Colonic mucosa (tissue), 4 donors: ENCODE measurements around the gene NCOA7. TPM values are rescaled to one million over a fixed set of nuclear protein-coding genes. Genes with fewer than 3 reads are reported as not detected.

Experiments
- DNase-seq: peaks from one replicate; pipeline ENCODE4 v3.0.0-alpha.2; 2020
- H3K27ac ChIP-seq: fragments of 200-600 bp; one replicate; pipeline ENCODE4 v1.8.0; 2021
- H3K27me3 ChIP-seq: fragments of 200-600 bp; one replicate; pipeline ENCODE4 v1.8.0; 2021
- H3K36me3 ChIP-seq: fragments of 200-600 bp; one replicate; pipeline ENCODE4 v1.8.0; 2021
- H3K4me1 ChIP-seq: fragments of 200-600 bp; one replicate; pipeline ENCODE4 v1.8.0; 2021; ENCODE audit warnings: mild to moderate bottlenecking
- H3K4me3 ChIP-seq: fragments of 200-600 bp; one replicate; pipeline ENCODE4 v1.8.0; 2021
- H3K9ac ChIP-seq, 2 donors: one replicate each; pipeline ENCODE4 v1.7.0; 2013; ENCODE audit warnings: control low read depth in 2 of 2, low read depth in 2 of 2, low read length in 2 of 2
- H3K9me3 ChIP-seq: fragments of 200-600 bp; one replicate; pipeline ENCODE4 v1.8.0; 2021
- CTCF ChIP-seq: fragments of 200-600 bp; IDR thresholded peaks from one replicate; pipeline ENCODE4 v1.8.0; 2022; ENCODE audit warnings: antibody characterized with exemption, mild to moderate bottlenecking
- intact Hi-C: fragments of 100-400 bp; cut with DNase I; formaldehyde crosslinking; loops from one replicate; pipeline ENCODE4 v1.14.1; 2022
- total RNA-seq, 2 donors: library from RNA; stranded (reverse); fragmentation: NEBNext Ultra II Directional in 1 of 2; extraction: Animal tissue kit (Norgen Biotek cat#: 25700) in 1 of 2; gene quantifications; one replicate each; pipeline ENCODE4 v1.2.1, GENCODE V29; 2021
- donor health status: healthy.
- donor health status: DM: no; HTN: no; CAD: no.
- donor health status: DM: no; HTN: no; CAD: no.

The NCOA7 gene
- total RNA-seq, 2 donors from 2014 or later = 24.9 to 59.3 TPM

- Histone ChIP-seq H3K9me3 (no peaks in the 10 kb centered on the region), H3K36me3 (no peaks in the 10 kb centered on the region), H3K9ac (no peak overlapping the region), H3K4me1 (peaks cover 8% of the 10 kb centered on the region), H3K27me3 (no peaks in the 10 kb centered on the region), H3K4me3 (no peak overlapping the region), H3K27ac (peak overlapping the region; percentile 83)
- intact Hi-C loops = loop anchor here (5.0 kb wide), 1 partner anchor 38 kb away; no protein-coding TSS in a partner anchor
- DNase-seq = no peak
- TF ChIP-seq CTCF = no peak
Observed at GRCh38 chr6:125944896-125945295, 154.1 kb downstream of the NCOA7 start.

DNA sequence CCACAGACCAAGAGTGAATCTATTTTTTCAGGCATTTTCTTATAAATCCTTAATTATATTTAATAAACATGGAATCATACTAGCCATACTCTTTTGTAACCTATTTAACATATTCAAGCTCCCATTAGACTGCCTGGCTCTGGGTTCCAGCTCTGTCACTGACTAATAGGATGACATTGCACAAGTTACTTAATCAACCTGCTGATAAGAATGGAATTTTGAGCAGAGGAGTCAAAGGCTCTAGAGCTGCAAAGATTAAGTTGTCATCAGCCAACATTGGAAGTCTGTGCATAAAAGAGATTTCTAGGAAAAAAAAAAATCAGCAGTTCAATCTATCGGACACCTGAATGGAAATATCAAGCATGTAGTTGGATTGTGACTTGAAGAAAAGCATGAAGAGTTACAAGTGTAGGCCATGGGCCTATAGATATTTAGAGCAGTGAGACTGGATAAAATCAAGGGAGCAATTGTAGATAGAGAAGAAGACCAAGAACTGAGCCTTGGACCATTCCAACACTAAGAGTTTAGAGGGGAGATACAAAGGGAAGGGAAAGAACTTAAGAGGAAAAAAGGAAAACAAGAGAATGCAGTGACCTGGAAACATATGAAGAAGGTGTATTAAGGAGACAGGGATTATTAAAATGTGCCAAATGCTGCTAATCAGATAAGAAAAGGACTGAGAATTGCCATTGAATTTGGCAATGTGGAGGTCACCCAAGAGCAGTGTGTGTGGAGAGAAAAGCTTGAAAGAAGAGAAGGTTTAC, 154.8 kb downstream of the NCOA7 start:
- Histone ChIP-seq H3K9ac (no peak overlapping the region), H3K9me3 (no peaks in the 10 kb centered on the region), H3K27me3 (no peaks in the 10 kb centered on the region), H3K36me3 (no peaks in the 10 kb centered on the region), H3K27ac (peak overlapping the region; percentile 83), H3K4me1 (peaks cover 8% of the 10 kb centered on the region), H3K4me3 (no peak overlapping the region)
- intact Hi-C loops = loop anchor here (5.0 kb wide), 1 partner anchor 38 kb away; no protein-coding TSS in a partner anchor
- TF ChIP-seq CTCF = no peak
- no peak for DNase-seq

GRCh38 chr6:125947615-125948014, 156.9 kb downstream of the NCOA7 start:
- Histone ChIP-seq H3K27me3 (no peaks in the 10 kb centered on the region), H3K9ac (no peak overlapping the region), H3K9me3 (no peaks in the 10 kb centered on the region), H3K27ac (no peak overlapping the region), H3K4me3 (no peak overlapping the region), H3K36me3 (no peaks in the 10 kb centered on the region), H3K4me1 (peaks cover 8% of the 10 kb centered on the region)
- no peak for DNase-seq
- TF ChIP-seq CTCF = no peak
- intact Hi-C loops = loop anchor here (5.0 kb wide), 1 partner anchor 40 kb away; no protein-coding TSS in a partner anchor

GRCh38 chr6:125948455-125948854, 157.7 kb downstream of the NCOA7 start:
- no peak overlapping the region for H3K4me3 ChIP-seq
- no peaks in the 10 kb centered on the region for H3K27me3 ChIP-seq
- H3K27ac ChIP-seq = no peak overlapping the region
- TF ChIP-seq CTCF = no peak
- DNase-seq = no peak
- no peak overlapping the region for H3K9ac ChIP-seq
- H3K36me3 ChIP-seq = no peaks in the 10 kb centered on the region
- H3K9me3 ChIP-seq = no peaks in the 10 kb centered on the region
- intact Hi-C loops = loop anchor here (5.0 kb wide), 1 partner anchor 41 kb away; no protein-coding TSS in a partner anchor
- H3K4me1 ChIP-seq = peaks cover 2% of the 10 kb centered on the region

DNA sequence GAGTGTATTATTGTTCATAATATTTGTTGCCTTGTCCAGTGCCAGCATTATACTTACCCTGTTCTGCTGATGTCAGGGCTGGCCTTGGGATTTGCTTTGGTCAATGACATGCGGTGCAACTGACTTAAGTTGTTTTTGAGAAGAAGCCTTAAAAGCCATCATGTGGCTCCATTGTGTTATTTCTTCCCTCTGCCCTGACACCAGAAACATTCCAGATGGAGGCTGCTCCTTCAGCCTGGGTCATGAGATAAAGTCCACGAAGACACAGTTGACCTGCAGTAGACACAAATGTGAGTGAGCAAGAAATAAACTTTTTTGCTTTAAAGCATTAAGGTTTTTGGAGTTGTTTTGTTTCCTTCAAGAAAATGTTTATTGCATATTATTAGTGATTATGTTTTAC, 158.3 kb downstream of the NCOA7 start:
- H3K9me3 ChIP-seq = no peaks in the 10 kb centered on the region
- TF ChIP-seq CTCF = no peak
- intact Hi-C loops = loop anchor here (5.0 kb wide), 1 partner anchor 42 kb away; no protein-coding TSS in a partner anchor
- no peak for DNase-seq
- H3K36me3 ChIP-seq = no peaks in the 10 kb centered on the region
- H3K27me3 ChIP-seq = no peaks in the 10 kb centered on the region
- no peak overlapping the region for H3K4me3 ChIP-seq
- H3K4me1 ChIP-seq = no peaks in the 10 kb centered on the region
- no peak overlapping the region for H3K9ac ChIP-seq
- H3K27ac ChIP-seq = no peak overlapping the region
